Measurements from ENCODE around the gene GAK. TPM values are rescaled to one million over a fixed set of nuclear protein-coding genes. Genes with fewer than 3 reads are reported as not detected.

GAK gene
- total and polyA plus RNA-seq, 4 donors: 27.4 to 69.7 (median 47.0) TPM

DNA sequence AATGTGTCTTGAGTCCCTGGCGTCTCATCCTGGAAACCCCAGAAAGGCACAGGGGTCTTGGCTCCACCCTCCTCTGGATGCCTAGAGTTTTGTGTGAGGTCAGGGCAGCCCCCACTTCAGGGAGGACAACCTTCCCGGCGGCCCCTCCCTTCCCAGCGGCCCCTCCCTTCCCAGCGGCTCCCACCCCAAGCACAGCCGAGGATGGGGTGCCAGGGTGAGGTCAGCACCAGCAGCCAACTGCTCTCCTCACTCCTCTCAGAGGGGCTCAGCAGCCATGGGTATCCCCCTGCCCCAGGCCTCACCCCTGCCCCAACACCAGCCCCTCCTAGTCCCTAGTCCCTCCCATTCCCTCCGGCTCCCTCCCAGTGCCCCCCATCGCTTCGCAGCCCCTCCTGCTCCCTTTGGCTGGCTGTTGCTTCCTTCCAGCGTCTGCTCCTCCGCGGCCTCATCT, 23.8 kb upstream of the GAK start:
- no peaks in the 10 kb centered on the region for H3K4me1 ChIP-seq (ENCODE audit: control insufficient read depth in 4 of 4, insufficient read depth in 4 of 4, low read length in 3 of 4)
- peaks cover 0 to 24% (median 5%) of the 10 kb centered on the region in 4 donors for H3K36me3 ChIP-seq (ENCODE audit: control insufficient read depth in 4 of 4, insufficient read depth in 3 of 4, low read depth in 1 of 4, low read length in 3 of 4)
- H3K9ac ChIP-seq (ENCODE audit: low read depth in 1 of 2, low read length in 2 of 2): no peak overlapping the region
- TF ChIP-seq JUND (IDR thresholded peaks at IDR 0.05): no peak
- TF ChIP-seq, protein P1, sequence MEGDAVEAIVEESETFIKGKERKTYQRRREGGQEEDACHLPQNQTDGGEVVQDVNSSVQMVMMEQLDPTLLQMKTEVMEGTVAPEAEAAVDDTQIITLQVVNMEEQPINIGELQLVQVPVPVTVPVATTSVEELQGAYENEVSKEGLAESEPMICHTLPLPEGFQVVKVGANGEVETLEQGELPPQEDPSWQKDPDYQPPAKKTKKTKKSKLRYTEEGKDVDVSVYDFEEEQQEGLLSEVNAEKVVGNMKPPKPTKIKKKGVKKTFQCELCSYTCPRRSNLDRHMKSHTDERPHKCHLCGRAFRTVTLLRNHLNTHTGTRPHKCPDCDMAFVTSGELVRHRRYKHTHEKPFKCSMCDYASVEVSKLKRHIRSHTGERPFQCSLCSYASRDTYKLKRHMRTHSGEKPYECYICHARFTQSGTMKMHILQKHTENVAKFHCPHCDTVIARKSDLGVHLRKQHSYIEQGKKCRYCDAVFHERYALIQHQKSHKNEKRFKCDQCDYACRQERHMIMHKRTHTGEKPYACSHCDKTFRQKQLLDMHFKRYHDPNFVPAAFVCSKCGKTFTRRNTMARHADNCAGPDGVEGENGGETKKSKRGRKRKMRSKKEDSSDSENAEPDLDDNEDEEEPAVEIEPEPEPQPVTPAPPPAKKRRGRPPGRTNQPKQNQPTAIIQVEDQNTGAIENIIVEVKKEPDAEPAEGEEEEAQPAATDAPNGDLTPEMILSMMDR (IDR thresholded peaks at IDR 0.05; ENCODE audit: low read depth, low read length, missing input control): no peak
- no peak for TF ChIP-seq GABPA (IDR thresholded peaks at IDR 0.05 in 1 of 2, conservative IDR thresholded peaks at IDR 0.05 in 1 of 2)
- TF ChIP-seq, protein P2, sequence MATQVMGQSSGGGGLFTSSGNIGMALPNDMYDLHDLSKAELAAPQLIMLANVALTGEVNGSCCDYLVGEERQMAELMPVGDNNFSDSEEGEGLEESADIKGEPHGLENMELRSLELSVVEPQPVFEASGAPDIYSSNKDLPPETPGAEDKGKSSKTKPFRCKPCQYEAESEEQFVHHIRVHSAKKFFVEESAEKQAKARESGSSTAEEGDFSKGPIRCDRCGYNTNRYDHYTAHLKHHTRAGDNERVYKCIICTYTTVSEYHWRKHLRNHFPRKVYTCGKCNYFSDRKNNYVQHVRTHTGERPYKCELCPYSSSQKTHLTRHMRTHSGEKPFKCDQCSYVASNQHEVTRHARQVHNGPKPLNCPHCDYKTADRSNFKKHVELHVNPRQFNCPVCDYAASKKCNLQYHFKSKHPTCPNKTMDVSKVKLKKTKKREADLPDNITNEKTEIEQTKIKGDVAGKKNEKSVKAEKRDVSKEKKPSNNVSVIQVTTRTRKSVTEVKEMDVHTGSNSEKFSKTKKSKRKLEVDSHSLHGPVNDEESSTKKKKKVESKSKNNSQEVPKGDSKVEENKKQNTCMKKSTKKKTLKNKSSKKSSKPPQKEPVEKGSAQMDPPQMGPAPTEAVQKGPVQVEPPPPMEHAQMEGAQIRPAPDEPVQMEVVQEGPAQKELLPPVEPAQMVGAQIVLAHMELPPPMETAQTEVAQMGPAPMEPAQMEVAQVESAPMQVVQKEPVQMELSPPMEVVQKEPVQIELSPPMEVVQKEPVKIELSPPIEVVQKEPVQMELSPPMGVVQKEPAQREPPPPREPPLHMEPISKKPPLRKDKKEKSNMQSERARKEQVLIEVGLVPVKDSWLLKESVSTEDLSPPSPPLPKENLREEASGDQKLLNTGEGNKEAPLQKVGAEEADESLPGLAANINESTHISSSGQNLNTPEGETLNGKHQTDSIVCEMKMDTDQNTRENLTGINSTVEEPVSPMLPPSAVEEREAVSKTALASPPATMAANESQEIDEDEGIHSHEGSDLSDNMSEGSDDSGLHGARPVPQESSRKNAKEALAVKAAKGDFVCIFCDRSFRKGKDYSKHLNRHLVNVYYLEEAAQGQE (IDR thresholded peaks at IDR 0.05): no peak
- TF ChIP-seq YY1 (IDR thresholded peaks at IDR 0.05): no peak
- TF ChIP-seq RXRA (IDR thresholded peaks at IDR 0.05): no peak
- TF ChIP-seq HNF4G (IDR thresholded peaks at IDR 0.05): no peak
- no peak for TF ChIP-seq EGR1 (IDR thresholded peaks at IDR 0.05; ENCODE audit: low read depth in 2 of 2)
- TF ChIP-seq, protein P3, sequence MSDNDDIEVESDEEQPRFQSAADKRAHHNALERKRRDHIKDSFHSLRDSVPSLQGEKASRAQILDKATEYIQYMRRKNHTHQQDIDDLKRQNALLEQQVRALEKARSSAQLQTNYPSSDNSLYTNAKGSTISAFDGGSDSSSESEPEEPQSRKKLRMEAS (IDR thresholded peaks at IDR 0.05): no peak
- TF ChIP-seq RAD21 (IDR thresholded peaks at IDR 0.05): no peak
- TF ChIP-seq FOXA1 (IDR thresholded peaks at IDR 0.05): no peak
- TF ChIP-seq, protein P4, sequence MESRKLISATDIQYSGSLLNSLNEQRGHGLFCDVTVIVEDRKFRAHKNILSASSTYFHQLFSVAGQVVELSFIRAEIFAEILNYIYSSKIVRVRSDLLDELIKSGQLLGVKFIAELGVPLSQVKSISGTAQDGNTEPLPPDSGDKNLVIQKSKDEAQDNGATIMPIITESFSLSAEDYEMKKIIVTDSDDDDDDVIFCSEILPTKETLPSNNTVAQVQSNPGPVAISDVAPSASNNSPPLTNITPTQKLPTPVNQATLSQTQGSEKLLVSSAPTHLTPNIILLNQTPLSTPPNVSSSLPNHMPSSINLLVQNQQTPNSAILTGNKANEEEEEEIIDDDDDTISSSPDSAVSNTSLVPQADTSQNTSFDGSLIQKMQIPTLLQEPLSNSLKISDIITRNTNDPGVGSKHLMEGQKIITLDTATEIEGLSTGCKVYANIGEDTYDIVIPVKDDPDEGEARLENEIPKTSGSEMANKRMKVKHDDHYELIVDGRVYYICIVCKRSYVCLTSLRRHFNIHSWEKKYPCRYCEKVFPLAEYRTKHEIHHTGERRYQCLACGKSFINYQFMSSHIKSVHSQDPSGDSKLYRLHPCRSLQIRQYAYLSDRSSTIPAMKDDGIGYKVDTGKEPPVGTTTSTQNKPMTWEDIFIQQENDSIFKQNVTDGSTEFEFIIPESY (IDR thresholded peaks at IDR 0.05): no peak
- TF ChIP-seq SP1 (IDR thresholded peaks at IDR 0.05): no peak
- TF ChIP-seq TAF1 (conservative IDR thresholded peaks at IDR 0.05): no peak
- TF ChIP-seq HNF4A (conservative IDR thresholded peaks at IDR 0.05): no peak
- no peak for TF ChIP-seq FOXA2 (IDR thresholded peaks at IDR 0.05)
- no peak for TF ChIP-seq NR2F2 (IDR thresholded peaks at IDR 0.05)
- TF ChIP-seq, protein P5, sequence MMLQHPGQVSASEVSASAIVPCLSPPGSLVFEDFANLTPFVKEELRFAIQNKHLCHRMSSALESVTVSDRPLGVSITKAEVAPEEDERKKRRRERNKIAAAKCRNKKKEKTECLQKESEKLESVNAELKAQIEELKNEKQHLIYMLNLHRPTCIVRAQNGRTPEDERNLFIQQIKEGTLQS (IDR thresholded peaks at IDR 0.05): no peak
- no peaks in the 10 kb centered on the region for H3K27me3 ChIP-seq (ENCODE audit: control insufficient read depth in 4 of 4, insufficient read depth in 4 of 4, low read length in 3 of 4)
- no peak overlapping the region for H3K4me3 ChIP-seq (ENCODE audit: low read depth in 1 of 3, low read length in 3 of 3)
- 86% methylated on average over 12 of the region's 12 CpGs for WGBS
- no peak overlapping the region for H3K27ac ChIP-seq (ENCODE audit: low read depth in 1 of 2, low read length in 2 of 2)
- no peak for DNase-seq (ENCODE audit: low spot score)
- no peaks in the 10 kb centered on the region for H3K9me3 ChIP-seq (ENCODE audit: control insufficient read depth in 4 of 4, low read length in 3 of 4)
